ENCODE data around the gene RNF145.

GRCh38 chr5:159199225-159199624 lies 10.1 kb downstream of the RNF145 start:
- TF ChIP-seq POLR2A (IDR thresholded peaks at IDR 0.05): no peak
- TF ChIP-seq, protein P1, sequence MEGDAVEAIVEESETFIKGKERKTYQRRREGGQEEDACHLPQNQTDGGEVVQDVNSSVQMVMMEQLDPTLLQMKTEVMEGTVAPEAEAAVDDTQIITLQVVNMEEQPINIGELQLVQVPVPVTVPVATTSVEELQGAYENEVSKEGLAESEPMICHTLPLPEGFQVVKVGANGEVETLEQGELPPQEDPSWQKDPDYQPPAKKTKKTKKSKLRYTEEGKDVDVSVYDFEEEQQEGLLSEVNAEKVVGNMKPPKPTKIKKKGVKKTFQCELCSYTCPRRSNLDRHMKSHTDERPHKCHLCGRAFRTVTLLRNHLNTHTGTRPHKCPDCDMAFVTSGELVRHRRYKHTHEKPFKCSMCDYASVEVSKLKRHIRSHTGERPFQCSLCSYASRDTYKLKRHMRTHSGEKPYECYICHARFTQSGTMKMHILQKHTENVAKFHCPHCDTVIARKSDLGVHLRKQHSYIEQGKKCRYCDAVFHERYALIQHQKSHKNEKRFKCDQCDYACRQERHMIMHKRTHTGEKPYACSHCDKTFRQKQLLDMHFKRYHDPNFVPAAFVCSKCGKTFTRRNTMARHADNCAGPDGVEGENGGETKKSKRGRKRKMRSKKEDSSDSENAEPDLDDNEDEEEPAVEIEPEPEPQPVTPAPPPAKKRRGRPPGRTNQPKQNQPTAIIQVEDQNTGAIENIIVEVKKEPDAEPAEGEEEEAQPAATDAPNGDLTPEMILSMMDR (IDR thresholded peaks at IDR 0.05): no peak

Measured in testis (tissue), 2 donors.